NCI-H187 (cell line): ENCODE data around the gene FOXQ1.
"Not testable (repeated sequence)": the region's sequence is repeated elsewhere in the genome, so short reads cannot be mapped to it uniquely, and the experiment has no call there.

Experiments
- DNase-seq, 2 experiments: peaks; one replicate each; lab custom pipeline; 2025; lab: John Stamatoyannopoulos, UW

Gene FOXQ1

GRCh38 chr6:1322696-1323219 lies 10.9 kb downstream of the FOXQ1 start:
- DNase-seq = no peak

GRCh38 chr6:1324936-1325335 lies 13.0 kb downstream of the FOXQ1 start:
- DNase-seq = no peak

DNA sequence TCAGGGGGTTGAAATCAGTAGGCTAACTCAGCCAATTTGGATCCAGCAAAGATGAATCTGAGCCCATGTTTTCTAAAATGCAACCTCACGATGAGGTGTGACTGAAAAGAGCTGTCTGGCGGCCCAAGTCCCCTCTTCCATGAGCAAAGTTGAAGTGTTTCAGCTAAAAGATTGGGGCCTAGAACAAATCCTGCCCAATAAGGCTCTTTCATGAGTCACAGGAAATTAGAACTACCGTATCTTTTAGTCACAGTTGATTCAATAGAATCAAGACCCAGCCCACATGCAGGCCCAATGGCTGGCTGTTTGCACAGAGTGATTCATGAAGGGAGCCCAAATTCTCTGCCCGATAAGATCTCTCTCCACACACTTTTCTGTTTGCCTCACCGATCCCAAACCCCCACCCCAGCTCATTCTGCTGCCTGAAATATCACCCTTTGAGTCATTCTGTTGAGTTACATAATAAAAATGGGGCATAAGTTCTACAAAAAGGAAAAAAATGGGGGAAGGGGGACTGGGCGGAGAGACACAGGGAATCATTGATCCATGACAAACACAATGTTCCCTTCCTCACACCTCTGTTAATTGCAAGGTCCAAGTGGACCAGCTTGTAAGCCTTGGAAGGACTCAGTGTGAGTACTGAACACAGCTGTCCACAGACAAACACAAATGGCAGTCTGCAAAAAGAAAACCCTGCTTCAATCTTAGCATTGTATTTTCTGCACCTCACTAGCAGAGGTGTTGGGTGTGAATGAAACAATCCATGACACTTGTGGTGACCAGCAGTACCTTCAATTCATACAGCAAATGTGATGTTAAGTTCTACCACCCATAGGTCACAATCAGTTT lies 13.8 kb downstream of the FOXQ1 start:
- no peak for DNase-seq

- no peak for DNase-seq
These were observed 14.7 kb downstream of the FOXQ1 start for GRCh38 chr6:1326535-1327121.

- DNase-seq = no peak
These were observed 15.7 kb downstream of the FOXQ1 start for GRCh38 chr6:1327630-1328029.

- DNase-seq = no peak
These were observed 16.4 kb downstream of the FOXQ1 start for GRCh38 chr6:1328129-1328800.

GRCh38 chr6:1329708-1330107 lies 17.8 kb downstream of the FOXQ1 start:
- no peak for DNase-seq

DNA sequence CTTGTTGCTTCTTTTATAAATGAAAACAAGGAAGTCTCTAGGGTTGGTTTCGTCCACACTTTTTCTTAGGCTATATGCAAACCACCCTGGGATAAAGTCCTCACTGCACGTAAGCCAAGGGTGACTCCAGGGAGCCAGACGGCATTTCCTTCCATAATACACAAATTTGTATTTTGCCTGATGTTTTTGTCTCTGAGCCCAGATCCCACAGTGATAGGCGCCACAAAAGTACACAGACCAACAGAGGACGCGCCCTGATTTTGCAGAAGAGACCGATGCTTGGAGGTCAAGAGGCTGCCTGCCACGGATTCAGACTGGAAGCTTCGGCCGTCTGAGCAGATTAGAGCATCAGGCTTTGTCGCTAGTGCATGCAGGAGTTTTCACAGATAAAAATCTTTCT lies 22.8 kb downstream of the FOXQ1 start:
- DNase-seq = no peak

DNA sequence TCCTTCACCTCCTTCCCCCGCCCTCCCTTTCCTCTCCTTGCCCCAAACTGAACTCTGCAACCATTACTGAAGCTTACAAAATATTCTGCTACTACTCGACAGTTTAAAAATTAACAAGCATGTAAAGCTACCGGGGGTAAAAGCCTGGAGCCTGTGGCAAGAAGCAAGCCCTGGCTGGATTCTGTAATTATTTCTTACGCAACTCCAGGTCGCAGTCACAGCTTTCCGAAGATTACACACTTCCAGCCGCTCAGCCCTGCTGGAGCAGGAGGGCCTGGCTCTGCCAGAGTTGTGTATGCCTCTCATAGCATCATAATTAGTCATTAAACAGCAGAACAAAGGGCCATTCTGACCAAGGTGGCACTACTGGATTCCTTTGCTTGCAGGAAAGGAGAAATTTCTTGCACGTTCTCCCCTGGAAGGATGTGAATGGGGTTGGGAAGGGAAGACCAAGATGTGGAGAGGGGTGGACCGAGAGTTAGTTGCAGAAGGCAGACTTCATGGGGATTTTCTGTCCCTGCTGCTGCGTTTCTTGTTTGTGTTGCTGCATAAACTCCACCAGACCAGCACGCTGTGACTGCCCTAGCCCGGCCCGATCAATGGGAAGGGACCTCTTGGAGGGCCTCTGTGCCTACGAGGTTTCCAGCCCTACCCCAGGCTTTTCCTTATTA lies 23.6 kb downstream of the FOXQ1 start:
- DNase-seq = no peak

GRCh38 chr6:1336246-1336843 lies 24.4 kb downstream of the FOXQ1 start:
- no peak for DNase-seq

DNA sequence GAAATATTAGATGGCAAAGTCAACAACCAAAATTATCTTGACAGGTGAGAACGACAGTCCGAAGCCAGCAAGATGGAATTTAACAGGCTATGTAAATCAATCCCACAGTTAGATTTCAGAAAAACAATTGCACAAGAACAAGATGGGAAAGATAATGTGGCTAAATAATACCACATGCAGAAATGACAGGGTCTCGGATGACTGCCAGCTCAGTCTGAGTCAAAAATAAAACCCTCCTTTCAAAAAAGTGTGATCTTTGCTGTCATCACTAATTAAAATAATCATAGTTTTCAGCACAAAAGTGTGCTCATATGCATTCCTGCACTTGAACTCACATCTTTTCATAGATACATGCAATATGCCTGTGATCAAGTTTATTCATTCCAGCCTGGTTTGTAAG lies 25.9 kb downstream of the FOXQ1 start:
- DNase-seq = no peak

GRCh38 chr6:1346101-1346500 lies 34.2 kb downstream of the FOXQ1 start:
- DNase-seq = no peak

- DNase-seq = no peak
These were observed 34.7 kb downstream of the FOXQ1 start for GRCh38 chr6:1346558-1347091.

DNA sequence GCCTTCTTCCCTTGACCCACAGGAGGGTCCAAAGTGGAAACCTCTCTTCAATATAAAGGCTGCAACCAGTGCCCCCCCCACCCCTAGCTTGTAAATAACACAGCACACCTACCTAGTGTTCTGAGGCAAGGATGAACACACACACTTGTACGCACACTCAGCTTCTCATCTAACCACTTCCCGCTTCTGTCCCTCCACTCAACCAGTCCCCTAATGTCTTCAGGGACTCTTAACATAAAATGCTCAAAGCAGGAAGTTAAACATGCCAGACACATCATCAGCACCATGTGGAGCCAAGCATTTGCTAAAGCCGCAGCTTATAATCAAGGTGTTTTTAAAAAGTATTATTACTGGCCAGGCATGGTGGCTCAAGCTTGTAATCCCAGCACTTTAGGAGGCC lies 35.3 kb downstream of the FOXQ1 start:
- no peak for DNase-seq

DNA sequence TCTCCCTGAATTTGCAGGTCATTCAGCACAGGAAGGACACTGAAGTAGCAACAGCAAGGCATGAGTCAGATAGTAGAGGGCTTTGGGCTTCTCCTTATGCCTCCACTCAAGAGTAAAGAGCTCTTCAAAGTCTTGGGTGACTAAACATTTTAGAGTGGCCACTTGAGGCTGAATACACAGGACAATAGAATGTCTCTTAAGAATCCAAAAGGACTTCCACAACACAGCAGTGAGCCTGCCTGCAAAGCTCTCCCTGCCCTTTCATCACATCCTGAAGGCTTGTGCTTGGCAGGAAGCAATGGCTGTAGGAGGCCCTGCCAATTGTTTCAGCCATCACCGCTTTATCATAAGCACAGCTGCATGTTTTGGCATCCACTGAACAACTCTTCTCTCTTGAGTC lies 36.8 kb downstream of the FOXQ1 start:
- peak in 1 of 2 experiments; percentile 2 for DNase-seq

DNA sequence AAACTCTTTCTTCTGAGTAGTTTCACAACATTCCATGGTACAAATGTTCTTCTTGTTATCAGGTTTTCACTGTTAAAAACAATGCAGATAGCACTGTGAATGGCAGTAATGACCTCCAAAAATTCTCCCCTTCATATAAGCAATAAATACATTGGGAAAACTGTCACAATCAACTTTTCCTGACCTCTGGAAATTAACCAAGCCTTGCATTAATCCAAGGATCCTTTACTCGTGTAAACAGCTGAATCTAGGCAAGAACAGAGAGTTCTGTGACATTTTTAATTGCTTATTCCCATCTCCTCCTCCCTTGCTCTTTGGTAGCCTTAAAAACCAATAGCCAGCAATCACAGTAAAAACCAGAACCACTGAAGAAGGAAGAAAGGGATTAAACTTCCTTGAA lies 37.8 kb downstream of the FOXQ1 start:
- DNase-seq = no peak

- no peak for DNase-seq
These were observed 39.6 kb downstream of the FOXQ1 start for GRCh38 chr6:1351381-1352008.

GRCh38 chr6:1355068-1355467 lies 43.2 kb downstream of the FOXQ1 start:
- not testable (repeated sequence) for DNase-seq

DNA sequence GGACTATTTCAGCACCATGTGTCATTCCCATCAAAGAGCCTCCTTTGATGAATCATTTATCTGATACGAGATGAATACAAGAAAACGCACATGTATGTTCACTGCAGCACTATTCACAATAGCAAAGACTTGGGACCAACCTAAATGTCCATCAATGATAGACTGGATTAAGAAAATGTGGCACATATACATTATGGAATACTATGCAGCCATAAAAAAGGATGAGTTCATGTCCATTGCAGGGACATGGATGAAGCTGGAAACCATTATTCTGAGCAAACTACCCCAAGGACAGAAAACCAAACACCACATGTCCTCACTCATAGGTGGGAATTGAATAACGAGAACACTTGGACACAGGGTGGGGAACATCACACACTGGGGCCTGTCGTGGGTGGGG lies 49.8 kb downstream of the FOXQ1 start:
- DNase-seq = not testable (repeated sequence)

- no peak for DNase-seq
These were observed 50.7 kb downstream of the FOXQ1 start for GRCh38 chr6:1362643-1363042.

GRCh38 chr6:1363298-1363697 lies 51.4 kb downstream of the FOXQ1 start:
- no peak for DNase-seq
